ENCODE data around the gene ATP8B4. TPM values are rescaled to one million over a fixed set of nuclear protein-coding genes. Genes with fewer than 3 reads are reported as not detected.
"Not testable (repeated sequence)": the region's sequence is repeated elsewhere in the genome, so short reads cannot be mapped to it uniquely, and the experiment has no call there.

ATP8B4 gene
- total RNA-seq, 1 experiment from 2014 or later = 0.04 TPM

GRCh38 chr15:50108461-50108860 is 10.6 kb downstream of the ATP8B4 start:
- DNase-seq (ENCODE audit: low spot score) = no peak

- no peak for DNase-seq (ENCODE audit: low spot score)
These were observed 11.2 kb downstream of the ATP8B4 start for GRCh38 chr15:50107591-50108408.

DNA sequence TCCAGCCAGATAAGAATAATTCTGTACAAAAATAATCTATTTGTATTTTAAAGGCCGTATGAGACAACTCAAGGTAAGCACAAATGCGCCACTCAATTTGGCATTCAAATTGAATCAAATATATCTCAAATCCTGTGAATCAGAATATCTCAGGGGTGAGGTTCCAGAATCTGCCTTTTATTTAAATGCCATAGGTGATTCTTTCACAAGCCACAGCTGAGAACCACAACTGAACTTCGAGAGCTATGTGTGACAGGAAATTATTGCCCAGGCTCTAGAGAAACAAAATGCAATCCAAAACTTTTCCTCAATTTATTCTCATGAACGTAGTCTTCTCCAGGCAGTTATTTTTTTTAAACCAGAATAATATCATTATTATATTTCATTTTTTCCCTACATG is 11.9 kb downstream of the ATP8B4 start:
- no peak for DNase-seq (ENCODE audit: low spot score)

GRCh38 chr15:50106457-50106856 is 12.6 kb downstream of the ATP8B4 start:
- DNase-seq (ENCODE audit: low spot score) = no peak

- no peak for DNase-seq (ENCODE audit: low spot score)
These were observed 18.5 kb downstream of the ATP8B4 start for GRCh38 chr15:50100486-50100885.

- no peak for DNase-seq (ENCODE audit: low spot score)
These were observed 20.5 kb downstream of the ATP8B4 start for GRCh38 chr15:50098545-50098944.

GRCh38 chr15:50095938-50096821 is 22.9 kb downstream of the ATP8B4 start:
- no peak for DNase-seq (ENCODE audit: low spot score)

DNA sequence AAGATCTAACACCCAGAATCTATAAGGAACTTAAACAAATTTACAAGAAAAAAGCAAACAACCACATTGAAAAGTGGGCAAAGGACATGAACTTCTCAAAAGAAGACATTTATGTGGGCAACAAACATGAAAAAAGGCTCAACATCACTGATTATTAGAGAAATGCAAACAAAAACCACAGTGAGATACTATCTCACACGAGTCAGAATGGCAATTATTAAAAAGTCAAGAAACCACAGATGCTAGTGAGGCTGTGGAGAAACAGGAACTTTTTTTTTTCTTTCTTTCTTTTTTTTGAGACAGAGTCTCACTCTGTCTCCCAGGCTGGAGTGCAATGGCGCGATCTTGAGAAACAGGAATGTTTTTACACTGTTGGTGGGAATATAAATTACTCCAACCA is 29.6 kb downstream of the ATP8B4 start:
- not testable (repeated sequence) for DNase-seq (ENCODE audit: low spot score)

DNA sequence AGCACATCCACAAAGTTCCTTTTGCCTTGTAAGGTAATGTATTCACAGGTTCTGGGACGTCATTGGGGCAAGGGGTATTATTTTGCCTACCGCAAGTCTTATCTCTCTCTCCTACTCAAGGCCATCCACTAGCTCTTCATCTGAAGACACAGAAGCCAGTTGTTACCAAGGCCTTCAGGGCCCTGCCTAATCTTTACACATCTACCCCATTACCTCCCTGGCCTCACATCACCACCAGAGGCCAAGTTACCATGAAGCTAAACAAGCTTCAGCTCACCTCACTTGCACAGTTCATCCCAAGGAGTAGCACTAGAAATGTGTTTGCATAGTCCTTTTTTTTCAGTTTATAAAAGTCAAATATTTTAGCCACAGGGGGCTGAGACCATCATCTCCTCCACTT is 34.1 kb downstream of the ATP8B4 start:
- DNase-seq (ENCODE audit: low spot score) = no peak

DNA sequence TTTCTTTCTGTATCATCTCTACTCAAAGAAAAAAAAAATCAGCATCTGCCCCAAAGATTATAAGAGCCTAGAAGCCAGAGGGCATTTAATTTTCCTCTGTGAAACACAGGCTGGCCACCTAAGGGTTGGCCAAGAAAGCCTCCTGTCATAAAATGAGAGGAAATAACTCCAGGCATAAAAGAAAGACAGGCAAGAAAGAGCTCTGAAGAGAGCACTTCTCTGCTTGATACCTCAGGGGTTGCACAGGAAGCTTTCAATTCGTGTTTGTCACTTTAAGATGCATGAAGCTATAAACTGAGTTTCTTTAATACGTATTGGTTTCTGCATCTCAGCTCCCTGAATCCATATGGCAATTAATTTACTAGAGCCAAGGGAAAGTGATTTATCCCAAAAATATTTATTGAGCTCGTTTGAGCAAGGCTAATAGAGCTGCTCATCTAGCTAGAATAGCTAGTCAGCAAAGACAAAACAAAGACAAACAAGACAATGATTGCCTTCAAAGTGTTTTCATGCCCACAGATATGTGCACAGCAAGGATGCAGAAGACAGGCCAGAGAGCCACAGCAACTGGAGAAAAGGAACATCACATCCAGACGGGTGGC is 35.5 kb downstream of the ATP8B4 start:
- no peak for DNase-seq (ENCODE audit: low spot score)

DNA sequence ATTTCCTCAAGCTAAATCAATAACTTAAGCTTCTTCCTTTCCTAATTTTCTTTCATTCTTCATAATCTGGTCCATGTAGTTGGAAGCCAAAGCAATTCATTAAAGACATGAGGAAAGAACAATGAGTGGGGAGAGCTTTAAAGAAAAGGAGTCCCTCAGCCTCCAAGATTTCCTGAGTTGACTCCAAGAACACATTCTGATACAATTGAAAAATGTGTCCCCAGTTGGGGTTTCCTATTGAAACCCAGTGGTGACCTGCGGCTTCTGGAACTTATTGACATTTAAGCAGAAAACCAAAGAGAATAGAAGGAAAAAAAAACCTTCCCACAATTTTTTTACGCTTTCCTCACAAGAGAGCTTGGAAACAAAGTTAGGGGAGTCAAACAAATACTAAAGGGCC is 37.0 kb downstream of the ATP8B4 start:
- DNase-seq (ENCODE audit: low spot score) = no peak

DNA sequence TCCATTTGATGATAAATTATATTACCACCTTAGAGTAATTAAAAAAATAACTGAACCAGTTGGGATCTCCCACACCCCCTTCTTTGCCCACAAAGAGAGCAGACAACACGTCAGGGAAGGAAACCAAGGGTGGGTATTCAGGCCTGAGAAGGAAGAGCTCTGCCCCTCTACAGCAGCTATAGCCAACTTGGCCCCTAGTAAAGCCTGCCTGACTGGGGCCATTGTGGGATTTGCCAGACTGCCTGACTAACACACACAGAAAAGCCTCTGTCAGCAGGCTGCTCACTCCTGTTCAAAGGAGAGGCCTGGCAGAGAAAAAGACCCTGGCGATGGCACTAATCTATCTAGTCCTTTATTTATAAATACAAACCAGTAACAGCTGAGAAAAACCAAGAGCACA is 41.4 kb downstream of the ATP8B4 start:
- DNase-seq (ENCODE audit: low spot score) = no peak

DNA sequence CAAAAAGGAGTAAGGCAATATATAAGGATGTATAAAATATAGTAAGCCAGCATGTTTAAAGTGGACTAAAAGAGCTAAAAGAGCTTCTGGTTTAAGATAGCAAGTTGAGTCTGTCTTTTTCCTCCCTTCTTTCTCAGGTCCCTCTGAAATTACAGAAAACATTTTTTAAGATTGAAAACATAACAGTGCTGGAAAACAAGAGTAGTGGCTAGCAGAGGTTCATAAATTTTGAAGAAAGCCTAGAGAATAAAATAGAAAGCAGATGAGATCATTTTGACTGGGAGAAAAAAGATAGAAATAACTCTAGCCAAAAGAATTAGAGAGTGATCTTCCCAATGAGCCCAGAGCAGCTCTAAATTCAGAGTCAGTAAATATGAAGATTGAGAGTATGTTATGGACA is 41.9 kb downstream of the ATP8B4 start:
- DNase-seq (ENCODE audit: low spot score) = no peak

GRCh38 chr15:50075319-50075718 is 43.7 kb downstream of the ATP8B4 start:
- no peak for DNase-seq (ENCODE audit: low spot score)

DNA sequence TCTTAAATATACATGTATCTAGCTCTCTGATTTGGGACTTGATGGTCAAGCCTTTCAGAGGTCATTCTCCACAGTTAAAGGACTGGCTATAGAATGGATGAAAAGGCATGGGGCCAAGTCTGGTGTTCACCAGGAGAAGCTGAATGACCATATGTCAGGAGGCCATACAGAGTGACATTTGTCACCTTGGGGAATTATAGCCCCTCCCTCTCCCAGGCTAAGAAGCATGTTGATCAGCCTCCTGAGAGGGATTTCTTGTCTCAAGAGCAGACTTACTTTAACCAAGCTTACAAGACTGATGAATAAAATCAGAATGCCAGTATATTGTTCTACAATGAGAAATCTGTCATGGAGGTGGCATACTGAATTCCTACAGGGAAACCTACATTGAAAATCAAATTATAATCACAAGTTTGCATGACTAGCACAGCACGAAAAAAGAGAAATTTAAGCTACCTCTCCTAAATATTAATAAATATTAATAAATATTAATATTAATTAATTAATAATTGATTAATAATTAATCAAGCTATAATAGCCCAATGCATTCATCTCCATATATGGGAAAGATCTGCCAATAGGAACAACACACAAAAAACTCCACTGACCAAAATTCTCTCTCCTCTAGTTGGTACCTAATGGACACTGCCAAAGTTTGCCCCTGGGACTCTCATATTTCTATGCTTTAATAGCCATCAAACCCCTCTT is 47.3 kb downstream of the ATP8B4 start:
- DNase-seq (ENCODE audit: low spot score) = no peak

- no peak for DNase-seq (ENCODE audit: low spot score)
These were observed 51.0 kb downstream of the ATP8B4 start for GRCh38 chr15:50068016-50068415.

GRCh38 chr15:50067254-50067653 is 51.8 kb downstream of the ATP8B4 start:
- no peak for DNase-seq (ENCODE audit: low spot score)

DNA sequence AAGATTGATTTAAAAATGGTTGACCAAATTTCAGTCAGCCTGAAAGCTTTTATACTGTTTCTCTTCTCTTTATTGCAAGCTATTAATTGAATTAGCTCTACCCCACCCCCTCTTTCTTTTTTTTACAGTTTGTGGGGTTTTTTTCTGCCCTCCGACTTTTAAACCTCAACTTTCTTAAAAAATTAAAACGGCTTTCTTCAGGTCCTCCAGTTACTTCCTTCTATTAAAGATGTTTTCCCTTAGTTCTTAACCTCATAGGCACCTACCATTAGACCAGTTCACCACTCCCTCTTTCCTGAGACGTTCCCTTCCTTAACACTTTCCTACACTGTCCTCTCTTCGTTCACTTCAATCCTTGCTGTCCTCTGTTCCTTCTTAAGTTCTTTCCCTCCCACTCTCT is 52.4 kb downstream of the ATP8B4 start:
- no peak for DNase-seq (ENCODE audit: low spot score)

DNA sequence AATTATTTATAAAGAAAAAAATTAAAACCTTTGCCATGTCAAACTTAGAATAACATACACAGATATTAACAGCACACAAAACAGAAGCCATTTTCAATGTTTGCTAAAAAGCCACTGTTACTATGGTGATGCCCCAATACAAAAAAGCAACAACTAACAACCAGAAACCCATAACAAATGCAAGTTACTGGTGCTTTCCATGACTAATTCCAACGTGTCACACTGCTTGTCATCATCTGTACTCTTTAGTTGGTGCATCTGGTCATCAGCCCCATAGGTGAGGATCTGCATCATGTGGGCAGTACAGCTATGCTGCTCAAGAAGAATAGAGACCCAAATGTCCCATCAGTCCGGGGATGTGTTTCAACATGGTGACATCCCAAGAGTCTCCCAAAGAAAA is 52.8 kb downstream of the ATP8B4 start:
- DNase-seq (ENCODE audit: low spot score) = no peak

DNA sequence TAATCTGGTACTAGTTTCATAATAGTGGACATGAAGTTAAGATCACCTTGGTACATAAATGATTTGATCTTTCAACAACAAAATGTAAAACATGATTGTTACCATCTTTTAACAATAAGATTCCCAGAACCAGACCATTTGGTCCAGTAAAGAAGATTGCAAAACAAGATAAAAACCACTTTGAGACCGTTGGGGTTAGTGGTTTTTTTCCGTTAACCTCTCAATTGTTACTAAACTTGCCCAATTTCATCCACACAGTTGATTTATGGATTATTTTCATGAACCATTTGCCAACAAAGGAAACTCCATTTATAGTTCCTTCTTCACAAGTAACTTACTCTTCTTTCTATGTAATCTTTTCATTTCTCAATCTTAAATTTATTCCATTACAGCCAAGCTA is 53.8 kb downstream of the ATP8B4 start:
- DNase-seq (ENCODE audit: low spot score) = no peak

GRCh38 chr15:50064673-50065072 is 54.4 kb downstream of the ATP8B4 start:
- no peak for DNase-seq (ENCODE audit: low spot score)

DNA sequence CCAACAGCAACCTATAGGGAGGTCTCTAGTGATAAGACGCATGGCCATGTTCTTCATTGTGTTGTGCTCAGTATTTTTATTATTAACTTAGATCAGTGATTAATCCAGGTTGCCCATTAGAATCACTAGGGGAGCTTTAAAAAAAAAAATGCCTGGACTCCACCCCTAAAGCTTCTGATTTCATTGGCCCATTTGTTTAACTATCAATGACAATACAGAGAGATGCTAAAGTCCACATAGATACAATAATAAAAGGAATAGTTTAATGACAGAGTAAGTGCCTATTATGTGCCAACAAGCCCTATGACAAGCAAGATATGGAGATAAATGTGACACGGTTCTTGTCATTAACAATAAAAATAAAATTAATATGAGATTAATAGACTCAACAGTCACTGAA is 55.8 kb downstream of the ATP8B4 start:
- no peak for DNase-seq (ENCODE audit: low spot score)

Data from H4 (cell line).